ENCODE measurements around the gene ONECUT3. TPM values are rescaled to one million over a fixed set of nuclear protein-coding genes. Genes with fewer than 3 reads are reported as not detected.

ONECUT3 gene
- total RNA-seq, 1 experiment from 2014 or later: 0.04 TPM

- H3K4me1 Mint-ChIP-seq: peaks cover 11% of the 10 kb centered on the region
- no peaks in the 10 kb centered on the region for H3K9me3 Mint-ChIP-seq
- TF ChIP-seq ZBTB21 (CRISPR knock-in tag; IDR thresholded peaks at IDR 0.05; ENCODE audit: borderline replicate concordance): no peak
- no peak for TF ChIP-seq SMAD4 (CRISPR knock-in tag; IDR thresholded peaks at IDR 0.05)
- no peak for TF ChIP-seq FOXP4 (CRISPR knock-in tag; IDR thresholded peaks at IDR 0.05)
- TF ChIP-seq ETV6 (CRISPR knock-in tag; IDR thresholded peaks at IDR 0.05): no peak
- TF ChIP-seq SOX15 (CRISPR knock-in tag; IDR thresholded peaks at IDR 0.05): no peak
- no peak for TF ChIP-seq CBFB (CRISPR knock-in tag; IDR thresholded peaks at IDR 0.05; ENCODE audit: low read depth)
- no peak for TF ChIP-seq ATF3 (CRISPR knock-in tag; conservative IDR thresholded peaks at IDR 0.05)
- no peak for TF ChIP-seq NR3C1 (CRISPR knock-in tag; conservative IDR thresholded peaks at IDR 0.05; ENCODE audit: low read depth)
- TF ChIP-seq ZNF219 (CRISPR knock-in tag; IDR thresholded peaks at IDR 0.05; ENCODE audit: borderline replicate concordance): no peak
- no peak for TF ChIP-seq ZNF138 (CRISPR knock-in tag; conservative IDR thresholded peaks at IDR 0.05)
- no peak for TF ChIP-seq STAT6 (CRISPR knock-in tag; conservative IDR thresholded peaks at IDR 0.05; ENCODE audit: low read depth)
- no peak for TF ChIP-seq CREM (CRISPR knock-in tag; IDR thresholded peaks at IDR 0.05)
- TF ChIP-seq JUN (CRISPR knock-in tag; IDR thresholded peaks at IDR 0.05): no peak
- no peak for TF ChIP-seq FOXJ3 (CRISPR knock-in tag; IDR thresholded peaks at IDR 0.05; ENCODE audit: borderline replicate concordance)
- no peak for TF ChIP-seq PRDM15 (CRISPR knock-in tag; IDR thresholded peaks at IDR 0.05)
- TF ChIP-seq ZSCAN18 (CRISPR knock-in tag; IDR thresholded peaks at IDR 0.05): no peak
- no peak for TF ChIP-seq TEAD1 (CRISPR knock-in tag; IDR thresholded peaks at IDR 0.05)
- no peak for TF ChIP-seq USF1 (CRISPR knock-in tag; IDR thresholded peaks at IDR 0.05)
- no peak for TF ChIP-seq ZNF423 (CRISPR knock-in tag; IDR thresholded peaks at IDR 0.05)
- no peak for TF ChIP-seq RORB (CRISPR knock-in tag; IDR thresholded peaks at IDR 0.05)
- ChIA-PET POLR2A (interaction anchor here (0.6 kb wide), 1 partner anchor 104 kb away, joined by 6 read pairs; no protein-coding TSS in a partner anchor), CTCF (interaction anchor here (0.5 to 9.4 kb wide), 7 partner anchors 13 to 1285 kb away, joined by 3 to 161 read pairs (median 5); no protein-coding TSS in a partner anchor)
- no peak overlapping the region for H3K27ac Mint-ChIP-seq
- DNase-seq (ENCODE audit: low spot score): no peak
- no peak overlapping the region for H3K4me3 Mint-ChIP-seq
- ATAC-seq: no peak
- H3K27me3 Mint-ChIP-seq (ENCODE audit: low read depth): peaks cover 100% of the 10 kb centered on the region
- no peaks in the 10 kb centered on the region for H3K36me3 Mint-ChIP-seq
Measured at GRCh38 chr19:1762243-1763117, 9.2 kb downstream of the ONECUT3 start.

All from WTC11 (cell line).